HG02870 (cell line): ENCODE measurements around the gene C3orf33.
"Not testable (repeated sequence)": the region's sequence is repeated elsewhere in the genome, so short reads cannot be mapped to it uniquely, and the experiment has no call there.

Experiments used
- ATAC-seq: cut with Tn5 transposase; IDR thresholded peaks from one replicate; pipeline ENCODE4 v1.9.1; 2021; ENCODE audit warnings: mild to moderate bottlenecking, moderate library complexity; ENCODE audit not compliant: unreplicated experiment

C3orf33 gene

GRCh38 chr3:155805802-155806618, at the start of gene C3orf33:
C3orf33 (minus strand) TSS chr3:155806278; CDS start chr3:155806252, 26 bp downstream.
- peak; percentile 95 for ATAC-seq

GRCh38 chr3:155854141-155854940, 48.3 kb upstream of the C3orf33 start, which contains the start of gene SLC33A1:
SLC33A1 (minus strand) TSS chr3:155854427; CDS start chr3:155853997, 430 bp downstream.
- peak; percentile 92 for ATAC-seq

- peak; percentile 8 for ATAC-seq
Observed at GRCh38 chr3:155853214-155854140, 47.4 kb upstream of the C3orf33 start.

GRCh38 chr3:155852341-155852740, 46.3 kb upstream of the C3orf33 start:
- no peak for ATAC-seq

GRCh38 chr3:155849404-155849803, 43.3 kb upstream of the C3orf33 start:
- ATAC-seq, result not testable (repeated sequence)

GRCh38 chr3:155847993-155848392, 41.9 kb upstream of the C3orf33 start:
- ATAC-seq, result no peak

GRCh38 chr3:155846119-155846518, 40.0 kb upstream of the C3orf33 start:
- ATAC-seq, result no peak

- peak; percentile 48 for ATAC-seq
Observed at GRCh38 chr3:155843569-155843968, 37.5 kb upstream of the C3orf33 start.

GRCh38 chr3:155835341-155836071, 29.4 kb upstream of the C3orf33 start:
- ATAC-seq, result no peak

GRCh38 chr3:155828490-155829098, 22.5 kb upstream of the C3orf33 start:
- not testable (repeated sequence) for ATAC-seq

- ATAC-seq, result no peak
Observed at GRCh38 chr3:155815030-155815545, 9.0 kb upstream of the C3orf33 start.

- ATAC-seq, result not testable (repeated sequence)
Observed at GRCh38 chr3:155813224-155813623, 7.1 kb upstream of the C3orf33 start.

- ATAC-seq, result no peak
Observed at GRCh38 chr3:155809181-155809580, 3.1 kb upstream of the C3orf33 start.

GRCh38 chr3:155807823-155808222, 1.7 kb upstream of the C3orf33 start:
- no peak for ATAC-seq

GRCh38 chr3:155805204-155805801, 775 bp downstream of the C3orf33 start:
- no peak for ATAC-seq

GRCh38 chr3:155804323-155804722, 1.8 kb downstream of the C3orf33 start:
- ATAC-seq, result no peak

GRCh38 chr3:155792532-155792931, 13.5 kb downstream of the C3orf33 start:
- ATAC-seq, result no peak

- ATAC-seq, result no peak
Observed at GRCh38 chr3:155791190-155791589, 14.9 kb downstream of the C3orf33 start.
